GM12878 (cell line): ENCODE data around the gene TRERF1. TPM values are rescaled to one million over a fixed set of nuclear protein-coding genes. Genes with fewer than 3 reads are reported as not detected.

Source experiments
- ATAC-seq: fragments of 200-7000 bp; cut with Tn5 transposase; 3 replicates; pipeline ENCODE4 v1.9.1; 2020; ENCODE audit warnings: mild to moderate bottlenecking, moderate library complexity
- BruUV-seq: library from RNA; stranded (reverse); fragments of 400-500 nt; replicated peaks from 2 replicates; lab custom pipeline; 2021; lab: Mats Ljungman, UMichigan
- CTCF ChIA-PET: fragments of 300-600 bp; sonication (Branson Sonifier 250); formaldehyde crosslinking; extraction: SDS; loops from one replicate; lab custom pipeline; 2021; ENCODE audit warnings: inconsistent platforms; lab: Yijun Ruan, JAX
- POLR2A ChIA-PET: fragments of 350-600 bp; formaldehyde crosslinking; extraction: SDS; loops from one replicate; lab custom pipeline; 2021; ENCODE audit warnings: inconsistent platforms; lab: Charles Lee
- RAD21 ChIA-PET: fragments of 300-600 bp; sonication (Branson Sonifier 250); formaldehyde crosslinking; loops from one replicate; lab custom pipeline; 2023; ENCODE audit warnings: antibody characterized with exemption; ENCODE audit not compliant: unreplicated experiment; lab: Charles Lee
- SMC1A ChIA-PET: fragments of 300-600 bp; sonication (Branson Sonifier 250); formaldehyde crosslinking; loops from one replicate; lab custom pipeline; 2023; ENCODE audit not compliant: unreplicated experiment, uncharacterized antibody; lab: Charles Lee
- DNase-seq: peaks from one replicate; pipeline ENCODE4 v3.0.0-alpha.2; 2011; ENCODE audit warnings: low read depth, low spot score
- FAIRE-seq: peaks from 3 replicates; lab custom pipeline; 2011; peaks lifted over from hg19 to GRCh38; lab: Jason Lieb, UNC
- H2AFZ ChIP-seq: 2 replicates; pipeline ENCODE4 v1.6.0; 2011; ENCODE audit warnings: low read depth, low read length, control low read depth; ENCODE audit not compliant: control insufficient read depth
- H3K27ac ChIP-seq: 2 replicates; pipeline ENCODE4 v1.5.1; 2011; ENCODE audit warnings: control low read depth; ENCODE audit not compliant: control insufficient read depth, insufficient read depth
- H3K27me3 ChIP-seq, 2 experiments: replicated peaks in 1 of 2; 2 replicates each; pipeline versions ENCODE4 v1.6.0 to v1.6.1; 2011; ENCODE audit warnings: low read length in 1 of 2; ENCODE audit not compliant: control insufficient read depth in 2 of 2, insufficient read depth in 2 of 2
- H3K36me3 ChIP-seq, 2 experiments: 2 replicates each; pipeline ENCODE4 v1.5.1; 2011; ENCODE audit warnings: low read length in 1 of 2; ENCODE audit not compliant: control insufficient read depth in 2 of 2, insufficient read depth in 2 of 2
- H3K4me1 ChIP-seq: 2 replicates; pipeline ENCODE4 v1.6.1; 2011; ENCODE audit warnings: mild to moderate bottlenecking, low read length, moderate library complexity, mixed read lengths; ENCODE audit not compliant: control insufficient read depth, insufficient read depth
- H3K4me2 ChIP-seq: 2 replicates; pipeline ENCODE4 v1.6.0; 2011; ENCODE audit warnings: control low read depth; ENCODE audit not compliant: control insufficient read depth, insufficient read depth
- H3K4me3 ChIP-seq: fragments of 200-600 bp; sonication (generic); 2 replicates; pipeline ENCODE4 v1.5.1; 2016
- H3K79me2 ChIP-seq: 2 replicates; pipeline ENCODE4 v1.6.0; 2011; ENCODE audit warnings: low read length; ENCODE audit not compliant: control insufficient read depth, insufficient read depth
- H3K9ac ChIP-seq: 2 replicates; pipeline ENCODE4 v1.8.0; 2011; ENCODE audit warnings: low read length, control low read depth, mixed read lengths; ENCODE audit not compliant: control insufficient read depth, insufficient read depth
- H3K9me3 ChIP-seq: replicated peaks from 3 replicates; pipeline ENCODE4 v1.5.1; 2011; ENCODE audit warnings: mild to moderate bottlenecking, low read length; ENCODE audit not compliant: control insufficient read depth, insufficient read depth
- H4K20me1 ChIP-seq: 2 replicates; pipeline ENCODE4 v1.6.0; 2011; ENCODE audit not compliant: control insufficient read depth, insufficient read depth
- HSF1 ChIP-seq: fragments of 150-350 bp; IDR thresholded peaks from 2 replicates; pipeline ENCODE4 v1.6.1; 2014; ENCODE audit warnings: mild to moderate bottlenecking, low read depth, low read length
- IKZF2 ChIP-seq, 2 experiments: fragments of 450-650 bp; IDR thresholded peaks; 2 replicates each; pipeline ENCODE4 v1.6.1; 2017; ENCODE audit warnings: mild to moderate bottlenecking in 2 of 2, moderate library complexity in 2 of 2
- NFXL1 ChIP-seq: fragments of 450-650 bp; IDR thresholded peaks from 2 replicates; pipeline ENCODE4 v1.6.1; 2017; ENCODE audit warnings: antibody characterized with exemption, mild to moderate bottlenecking, borderline replicate concordance
- TBL1XR1 ChIP-seq: IDR thresholded peaks from 2 replicates; pipeline ENCODE4 v1.6.1; 2012; ENCODE audit warnings: low read depth, low read length, improper control_type of control experiment
- ZNF207 ChIP-seq: fragments of 450-650 bp; IDR thresholded peaks from 2 replicates; pipeline ENCODE4 v1.6.1; 2014; ENCODE audit warnings: antibody characterized with exemption, mild to moderate bottlenecking, borderline replicate concordance
- WGBS: methylation state at CpG from one replicate; pipeline ENCODE4 v1.1.6; 2016; ENCODE audit warnings: low lambda C conversion rate; ENCODE audit not compliant: insufficient replicate concordance, insufficient coverage; ENCODE audit errors: missing lambda C conversion rate; 5-methylcytosine and 5-hydroxymethylcytosine counted together
- in situ Hi-C: fragments of 300-500 bp; cut with MboI; formaldehyde crosslinking; loops from 9 replicates; pipeline ENCODE4 v1.14.3; 2018; ENCODE audit warnings: mixed read lengths
- intact Hi-C: fragments of 100-400 bp; cut with micrococcal nuclease; formaldehyde crosslinking; loops from one replicate; pipeline ENCODE4 v1.14.2; 2022; ENCODE audit not compliant: unreplicated experiment
- polyA plus RNA-seq, 11 experiments: library from polyadenylated mRNA; depleted of rRNA in 4 of 11; unstranded in 6 of 11; stranded (reverse) in 5 of 11; fragments of >200 nt; fragmentation: Nextera tagmentation in 4 of 11; fragmentation: Illumina TruSeq in 1 of 11; extraction: Ambion mirVana in 4 of 11; extraction: Trizol in 1 of 11; gene quantifications; 1 replicate in 1 of 11; 2 replicates in 10 of 11; pipeline versions ENCODE4 v1.2.1 to v1.2.3, GENCODE V29; 2011 to 2016; ENCODE audit warnings: inconsistent platforms in 2 of 11, missing spikeins in 2 of 11, low read depth in 1 of 11
- total RNA-seq, 4 experiments: library from RNA; depleted of rRNA in 3 of 4; stranded (reverse); fragments of >200 nt in 3 of 4; fragmentation: Illumina TruSeq in 1 of 4; extraction: Trizol in 1 of 4; gene quantifications; 2 replicates each; pipeline versions ENCODE4 v1.2.1 to v1.2.3, GENCODE V29; 2013 to 2021
- TF ChIP-seq, protein P1 (sequence below): fragments of 450-650 bp; IDR thresholded peaks from 2 replicates; pipeline ENCODE4 v1.6.1; 2014; ENCODE audit warnings: mild to moderate bottlenecking

TRERF1 gene
- total and polyA plus RNA-seq, 10 of the 15 experiments (the other 5 are each of a cell fraction or from before 2014, with no cell fraction given) = 2.2 to 19.4 (median 7.2) TPM

- SMC1A ChIA-PET = interaction anchor here (0.7 to 2.1 kb wide), 8 partner anchors 9 to 168 kb away, joined by 3 to 8 read pairs (median 4); no protein-coding TSS in a partner anchor
- no peak for FAIRE-seq
- RAD21 ChIA-PET = interaction anchor here (1.0 kb wide), 1 partner anchor 49 kb away, joined by 4 read pairs; no protein-coding TSS in a partner anchor
- intact Hi-C loops = no loop called here
- no peak for ATAC-seq
- TF ChIP-seq, protein P1, sequence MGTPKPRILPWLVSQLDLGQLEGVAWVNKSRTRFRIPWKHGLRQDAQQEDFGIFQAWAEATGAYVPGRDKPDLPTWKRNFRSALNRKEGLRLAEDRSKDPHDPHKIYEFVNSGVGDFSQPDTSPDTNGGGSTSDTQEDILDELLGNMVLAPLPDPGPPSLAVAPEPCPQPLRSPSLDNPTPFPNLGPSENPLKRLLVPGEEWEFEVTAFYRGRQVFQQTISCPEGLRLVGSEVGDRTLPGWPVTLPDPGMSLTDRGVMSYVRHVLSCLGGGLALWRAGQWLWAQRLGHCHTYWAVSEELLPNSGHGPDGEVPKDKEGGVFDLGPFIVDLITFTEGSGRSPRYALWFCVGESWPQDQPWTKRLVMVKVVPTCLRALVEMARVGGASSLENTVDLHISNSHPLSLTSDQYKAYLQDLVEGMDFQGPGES = no peak
- no peak for TF ChIP-seq ZNF207
- TF ChIP-seq TBL1XR1 = no peak
- TF ChIP-seq HSF1 = no peak
- TF ChIP-seq IKZF2 (IDR thresholded peaks at IDR 0.05) = no peak
- no peak for TF ChIP-seq NFXL1
- DNase-seq = no peak
- BruUV-seq = no TSS peak
- peaks cover 10% of the 10 kb centered on the region for H3K4me1 ChIP-seq
- H3K9ac ChIP-seq = no peak overlapping the region
- no peaks in the 10 kb centered on the region for H3K9me3 ChIP-seq
- H4K20me1 ChIP-seq = no peaks in the 10 kb centered on the region
- H3K4me3 ChIP-seq = no peak overlapping the region
- no peak overlapping the region for H3K4me2 ChIP-seq
- CTCF ChIA-PET = interaction anchor here (1.3 to 2.4 kb wide), 3 partner anchors 13 to 207 kb away, joined by 3 to 7 read pairs (median 4); no protein-coding TSS in a partner anchor
- H2AFZ ChIP-seq = no peak overlapping the region
- H3K27ac ChIP-seq = no peak overlapping the region
- no peaks in the 10 kb centered on the region for H3K79me2 ChIP-seq
- 26% methylated on average over 6 of the region's 6 CpGs for WGBS
- POLR2A ChIA-PET = interaction anchor here (0.5 to 1.3 kb wide), 3 partner anchors 20 to 167 kb away, joined by 3 read pairs; no protein-coding TSS in a partner anchor
- in situ Hi-C loops = no loop called here
- H3K36me3 ChIP-seq = no peaks in the 10 kb centered on the region
- H3K27me3 ChIP-seq = no peaks in the 10 kb centered on the region
These were observed 111.2 kb downstream of the TRERF1 start for GRCh38 chr6:42340511-42340910.
